ENCODE measurements around the gene EML5. TPM values are rescaled to one million over a fixed set of nuclear protein-coding genes. Genes with fewer than 3 reads are reported as not detected.
A peak's percentile ranks its signal among the peaks of the same experiment; 100 is the strongest.

EML5 gene
- total RNA-seq, 1 experiment from 2014 or later: 0.32 TPM

DNA sequence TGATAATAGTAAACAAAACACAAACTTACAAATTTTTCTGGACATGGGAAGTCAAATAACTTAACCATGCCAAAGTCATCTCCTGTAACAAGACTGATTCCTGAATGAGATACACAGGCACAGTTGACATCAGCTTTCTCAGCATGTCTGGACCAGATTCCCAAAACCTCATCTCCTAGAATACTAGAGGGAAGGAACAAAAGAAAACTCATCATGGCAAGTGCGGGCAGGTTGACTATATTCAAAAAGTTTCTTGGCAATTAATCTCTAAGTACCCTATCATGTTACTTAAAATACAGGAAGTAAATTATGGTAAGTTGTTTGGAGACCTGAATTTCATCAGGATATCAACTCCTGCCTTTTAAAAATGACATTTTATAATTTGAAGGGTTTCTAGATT lies 176.1 kb downstream of the EML5 start:
- no peaks in the 10 kb centered on the region for H3K27me3 ChIP-seq (replicated peaks; ENCODE audit: insufficient read depth, low read depth, low read length, poor library complexity)
- CTCF ChIA-PET: interaction anchor here (0.7 kb wide), 1 partner anchor 285 kb away, joined by 5 read pairs; no protein-coding TSS in a partner anchor
- TF ChIP-seq EZH2 (IDR thresholded peaks at IDR 0.05; ENCODE audit: borderline replicate concordance, low read depth, low read length, poor library complexity, severe bottlenecking): no peak
- TF ChIP-seq, protein P1, sequence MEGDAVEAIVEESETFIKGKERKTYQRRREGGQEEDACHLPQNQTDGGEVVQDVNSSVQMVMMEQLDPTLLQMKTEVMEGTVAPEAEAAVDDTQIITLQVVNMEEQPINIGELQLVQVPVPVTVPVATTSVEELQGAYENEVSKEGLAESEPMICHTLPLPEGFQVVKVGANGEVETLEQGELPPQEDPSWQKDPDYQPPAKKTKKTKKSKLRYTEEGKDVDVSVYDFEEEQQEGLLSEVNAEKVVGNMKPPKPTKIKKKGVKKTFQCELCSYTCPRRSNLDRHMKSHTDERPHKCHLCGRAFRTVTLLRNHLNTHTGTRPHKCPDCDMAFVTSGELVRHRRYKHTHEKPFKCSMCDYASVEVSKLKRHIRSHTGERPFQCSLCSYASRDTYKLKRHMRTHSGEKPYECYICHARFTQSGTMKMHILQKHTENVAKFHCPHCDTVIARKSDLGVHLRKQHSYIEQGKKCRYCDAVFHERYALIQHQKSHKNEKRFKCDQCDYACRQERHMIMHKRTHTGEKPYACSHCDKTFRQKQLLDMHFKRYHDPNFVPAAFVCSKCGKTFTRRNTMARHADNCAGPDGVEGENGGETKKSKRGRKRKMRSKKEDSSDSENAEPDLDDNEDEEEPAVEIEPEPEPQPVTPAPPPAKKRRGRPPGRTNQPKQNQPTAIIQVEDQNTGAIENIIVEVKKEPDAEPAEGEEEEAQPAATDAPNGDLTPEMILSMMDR (conservative IDR thresholded peaks at IDR 0.05; ENCODE audit: low read depth, low read length): no peak
- no peaks in the 10 kb centered on the region for H3K9me3 ChIP-seq (ENCODE audit: low read depth, low read length, poor library complexity, severe bottlenecking)
- H3K36me3 ChIP-seq (ENCODE audit: insufficient read depth, low read length, poor library complexity, severe bottlenecking): peaks cover 21% of the 10 kb centered on the region
- POLR2A ChIA-PET (ENCODE audit: low non-redundant PET): no interaction called here
- no peak overlapping the region for H3K27ac ChIP-seq (ENCODE audit: low read depth, low read length, poor library complexity, severe bottlenecking)
- intact Hi-C loops (cut with micrococcal nuclease; ENCODE audit: unreplicated experiment): no loop called here
- BruUV-seq (replicated peaks): no TSS peak
- no peak overlapping the region for H3K4me3 ChIP-seq (ENCODE audit: low read depth, low read length, poor library complexity, severe bottlenecking)
- H3K4me1 ChIP-seq (ENCODE audit: insufficient read depth, low read length, poor library complexity, severe bottlenecking): no peaks in the 10 kb centered on the region
- no peak for DNase-seq (ENCODE audit: low spot score)

DNA sequence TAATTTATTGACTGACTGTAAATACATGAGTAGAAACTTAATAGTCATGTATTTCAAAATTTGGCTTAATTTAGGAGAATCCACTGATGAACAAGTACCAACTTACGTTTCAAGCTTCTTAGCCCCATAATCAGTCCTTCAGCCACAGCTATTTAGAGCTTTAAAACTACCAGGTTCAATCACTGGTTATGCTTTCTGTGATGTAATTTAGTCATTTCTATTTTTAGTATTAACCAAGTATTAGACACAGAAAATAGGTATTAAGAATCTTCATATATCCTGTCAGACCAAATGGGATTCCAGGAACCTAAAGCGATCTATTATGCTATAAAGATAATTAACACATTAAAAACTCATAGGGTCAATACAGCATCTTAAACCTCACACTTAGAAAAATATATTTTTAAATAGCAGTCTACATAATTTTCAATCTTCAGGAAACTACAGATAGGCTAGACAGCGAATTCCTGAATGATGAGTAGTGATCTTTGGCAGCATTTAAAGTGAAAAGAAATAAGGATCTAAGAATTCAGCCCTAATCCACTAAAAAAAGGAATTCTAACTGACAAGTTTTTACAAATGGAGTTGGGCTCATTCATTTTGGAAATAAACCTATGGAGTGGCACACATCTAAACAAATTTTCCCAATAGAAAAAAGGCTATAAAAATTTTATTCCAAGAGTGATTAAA lies 178.4 kb downstream of the EML5 start:
- TF ChIP-seq, protein P1 (conservative IDR thresholded peaks at IDR 0.05; ENCODE audit: low read depth, low read length): no peak
- no peak for TF ChIP-seq EZH2 (IDR thresholded peaks at IDR 0.05; ENCODE audit: borderline replicate concordance, low read depth, low read length, poor library complexity, severe bottlenecking)
- Histone ChIP-seq H3K27me3 (replicated peaks; ENCODE audit: insufficient read depth, low read depth, low read length, poor library complexity) (no peaks in the 10 kb centered on the region), H3K4me3 (ENCODE audit: low read depth, low read length, poor library complexity, severe bottlenecking) (no peak overlapping the region), H3K9me3 (ENCODE audit: low read depth, low read length, poor library complexity, severe bottlenecking) (no peaks in the 10 kb centered on the region), H3K4me1 (ENCODE audit: insufficient read depth, low read length, poor library complexity, severe bottlenecking) (no peaks in the 10 kb centered on the region), H3K36me3 (ENCODE audit: insufficient read depth, low read length, poor library complexity, severe bottlenecking) (peaks cover 44% of the 10 kb centered on the region), H3K27ac (ENCODE audit: low read depth, low read length, poor library complexity, severe bottlenecking) (no peak overlapping the region)
- no TSS peak for BruUV-seq (replicated peaks)
- DNase-seq (ENCODE audit: low spot score): peak; percentile 14
- CTCF ChIA-PET: no interaction called here
- POLR2A ChIA-PET (ENCODE audit: low non-redundant PET): no interaction called here
- intact Hi-C loops (cut with micrococcal nuclease; ENCODE audit: unreplicated experiment): loop anchor here (5.0 kb wide), 1 partner anchor 37 kb away; no protein-coding TSS in a partner anchor

DNA sequence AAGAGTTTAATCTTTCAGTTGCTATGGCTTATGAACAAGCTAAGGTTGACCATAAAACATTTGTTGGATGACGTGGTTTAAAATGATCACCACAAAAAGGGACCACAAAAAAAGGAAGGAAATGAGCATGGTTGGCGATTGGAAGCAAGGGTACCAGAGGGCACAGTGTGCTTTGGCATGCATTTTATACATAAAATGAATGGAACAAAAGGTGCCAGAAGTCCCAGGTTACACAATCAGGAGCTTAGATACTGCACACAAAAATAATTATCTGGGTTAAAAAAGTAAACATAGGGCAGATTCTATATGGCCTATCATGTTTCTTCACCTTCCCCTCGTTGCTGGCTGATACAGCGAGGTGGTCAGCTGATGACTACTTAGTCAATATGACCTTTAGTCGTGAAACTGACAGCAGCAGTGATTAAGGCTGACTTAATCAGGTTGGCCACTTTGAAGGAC lies 179.2 kb downstream of the EML5 start:
- ChIA-PET POLR2A (ENCODE audit: low non-redundant PET) (no interaction called here), CTCF (no interaction called here)
- Histone ChIP-seq H3K4me1 (ENCODE audit: insufficient read depth, low read length, poor library complexity, severe bottlenecking) (no peaks in the 10 kb centered on the region), H3K36me3 (ENCODE audit: insufficient read depth, low read length, poor library complexity, severe bottlenecking) (peaks cover 52% of the 10 kb centered on the region), H3K27ac (ENCODE audit: low read depth, low read length, poor library complexity, severe bottlenecking) (no peak overlapping the region), H3K27me3 (replicated peaks; ENCODE audit: insufficient read depth, low read depth, low read length, poor library complexity) (no peaks in the 10 kb centered on the region), H3K4me3 (ENCODE audit: low read depth, low read length, poor library complexity, severe bottlenecking) (no peak overlapping the region), H3K9me3 (ENCODE audit: low read depth, low read length, poor library complexity, severe bottlenecking) (no peaks in the 10 kb centered on the region)
- BruUV-seq (replicated peaks): no TSS peak
- TF ChIP-seq, protein P1 (conservative IDR thresholded peaks at IDR 0.05; ENCODE audit: low read depth, low read length): no peak
- no peak for TF ChIP-seq EZH2 (IDR thresholded peaks at IDR 0.05; ENCODE audit: borderline replicate concordance, low read depth, low read length, poor library complexity, severe bottlenecking)
- DNase-seq (ENCODE audit: low spot score): no peak
- intact Hi-C loops (cut with micrococcal nuclease; ENCODE audit: unreplicated experiment): loop anchor here (5.0 kb wide), 1 partner anchor 36 kb away; no protein-coding TSS in a partner anchor
